ENCODE data around the gene BRAT1.
"Not testable (repeated sequence)": the region's sequence is repeated elsewhere in the genome, so short reads cannot be mapped to it uniquely, and the experiment has no call there.

Gene BRAT1

DNA sequence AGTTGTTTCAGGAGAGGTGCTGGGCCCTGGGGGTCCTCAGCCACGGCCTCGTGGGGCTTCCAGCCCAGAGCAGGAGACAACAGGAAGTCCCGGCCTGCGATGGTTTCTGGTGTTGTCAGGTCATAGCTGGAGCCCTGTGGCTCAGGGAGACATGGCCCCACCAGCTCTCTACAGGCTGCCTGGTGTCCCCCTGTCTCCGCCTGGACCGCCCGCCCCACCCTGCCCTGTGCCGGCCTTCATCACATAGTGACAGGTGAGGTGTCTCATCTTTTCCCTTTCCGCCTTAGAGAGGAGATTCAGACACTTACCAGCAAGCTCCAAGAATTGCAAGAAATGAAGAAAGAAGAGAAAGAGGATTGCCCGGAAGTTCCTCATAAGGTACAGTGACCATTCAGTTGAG is 39.3 kb upstream of the BRAT1 start:
- Histone ChIP-seq H3K27me3 (ENCODE audit: control insufficient read depth, insufficient read depth, low read length) (no peaks in the 10 kb centered on the region), H3K4me1 (ENCODE audit: control insufficient read depth, insufficient read depth, low read length) (no peaks in the 10 kb centered on the region), H3K9me3 (ENCODE audit: control insufficient read depth, low read length) (no peaks in the 10 kb centered on the region), H3K36me3 (ENCODE audit: control insufficient read depth, insufficient read depth, low read length) (peaks cover 16% of the 10 kb centered on the region), H3K9ac (ENCODE audit: low read length) (no peak overlapping the region), H3K4me3 (ENCODE audit: low read length) (no peak overlapping the region)

DNA sequence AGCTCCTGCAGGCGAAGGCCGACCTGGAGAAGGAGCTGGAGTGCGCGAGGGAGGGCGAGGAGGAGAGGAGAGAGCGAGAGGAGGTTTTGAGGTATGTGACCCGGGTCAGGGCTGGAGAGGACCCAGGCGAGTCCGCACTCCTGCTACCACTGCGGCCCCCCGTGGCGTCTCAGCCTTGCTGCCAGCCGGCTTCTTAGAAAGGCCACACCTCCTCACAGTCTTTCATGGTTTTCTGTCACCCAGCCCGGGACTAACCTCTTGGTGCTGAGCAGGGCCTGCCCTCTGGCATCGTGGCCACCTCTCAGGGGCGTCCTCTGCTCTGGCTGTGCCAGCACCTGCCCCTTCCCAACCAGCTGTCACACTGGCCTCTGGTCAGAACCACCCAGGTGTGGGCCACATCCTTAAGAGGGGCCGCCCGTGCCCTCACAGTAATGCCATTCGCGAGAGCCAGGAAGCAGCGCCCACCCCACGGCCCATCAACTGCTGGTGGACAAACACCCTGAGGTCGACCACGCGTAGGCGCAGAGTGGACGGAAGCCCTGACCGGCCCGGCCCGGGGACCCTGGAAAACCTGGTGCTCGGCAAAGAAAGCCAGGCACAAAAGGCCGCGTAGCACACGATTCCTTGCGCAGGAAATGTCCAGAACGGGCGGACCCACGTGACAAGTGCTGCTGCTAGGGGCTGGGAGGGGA is 37.9 kb upstream of the BRAT1 start:
- Histone ChIP-seq H3K9me3 (ENCODE audit: control insufficient read depth, low read length) (no peaks in the 10 kb centered on the region), H3K4me1 (ENCODE audit: control insufficient read depth, insufficient read depth, low read length) (no peaks in the 10 kb centered on the region), H3K36me3 (ENCODE audit: control insufficient read depth, insufficient read depth, low read length) (peaks cover 14% of the 10 kb centered on the region), H3K4me3 (ENCODE audit: low read length) (no peak overlapping the region), H3K27me3 (ENCODE audit: control insufficient read depth, insufficient read depth, low read length) (no peaks in the 10 kb centered on the region), H3K9ac (ENCODE audit: low read length) (no peak overlapping the region)

DNA sequence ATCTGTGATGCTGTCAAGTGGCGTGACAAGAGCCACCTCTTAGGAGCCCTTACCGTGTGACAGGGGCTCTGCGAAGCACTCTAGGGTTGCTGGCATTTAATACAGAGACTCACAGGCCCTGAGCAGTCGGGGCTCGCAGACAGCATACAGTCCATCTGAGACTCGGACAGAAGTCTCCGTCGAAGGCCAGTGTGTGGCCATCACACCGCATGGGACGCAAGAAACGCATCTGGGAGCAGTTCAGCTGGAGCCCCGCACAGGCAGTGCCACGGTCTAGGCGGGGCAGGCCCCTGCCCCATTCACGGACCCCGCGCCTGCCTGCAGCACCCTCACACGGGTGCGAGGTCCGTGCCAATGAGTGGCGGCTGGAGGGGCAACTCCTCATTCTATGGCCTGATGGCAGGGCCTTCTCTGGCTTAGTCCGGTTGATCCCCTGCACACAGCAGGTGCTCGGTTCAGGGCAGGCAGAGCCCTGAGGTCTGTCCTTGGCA is 37.1 kb upstream of the BRAT1 start:
- no peaks in the 10 kb centered on the region for H3K4me1 ChIP-seq (ENCODE audit: control insufficient read depth, insufficient read depth, low read length)
- no peaks in the 10 kb centered on the region for H3K27me3 ChIP-seq (ENCODE audit: control insufficient read depth, insufficient read depth, low read length)
- H3K9ac ChIP-seq (ENCODE audit: low read length), result no peak overlapping the region
- H3K9me3 ChIP-seq (ENCODE audit: control insufficient read depth, low read length), result no peaks in the 10 kb centered on the region
- no peak overlapping the region for H3K4me3 ChIP-seq (ENCODE audit: low read length)
- H3K36me3 ChIP-seq (ENCODE audit: control insufficient read depth, insufficient read depth, low read length), result peaks cover 14% of the 10 kb centered on the region

DNA sequence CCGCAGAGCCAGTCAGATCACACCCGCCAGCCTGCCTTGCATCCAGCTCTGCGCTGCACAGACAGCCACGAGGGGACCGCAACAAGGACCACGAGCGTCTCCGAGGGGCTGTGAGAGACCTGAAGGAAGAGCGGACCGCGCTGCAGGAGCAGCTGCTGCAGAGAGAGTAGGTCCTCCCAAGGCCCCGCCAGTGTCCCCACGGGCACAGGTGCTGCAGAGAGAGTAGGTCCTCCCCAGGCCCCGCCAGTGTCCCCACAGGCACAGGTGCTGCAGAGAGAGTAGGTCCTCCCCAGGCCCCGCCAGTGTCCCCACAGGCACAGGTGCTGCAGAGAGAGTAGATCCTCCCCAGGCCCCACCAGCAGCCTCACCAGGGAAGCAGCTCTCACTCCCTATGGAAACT is 34.6 kb upstream of the BRAT1 start:
- not testable (repeated sequence) for H3K36me3 ChIP-seq (ENCODE audit: control insufficient read depth, insufficient read depth, low read length); H3K4me1 ChIP-seq (ENCODE audit: control insufficient read depth, insufficient read depth, low read length); H3K4me3 ChIP-seq (ENCODE audit: low read length); H3K9me3 ChIP-seq (ENCODE audit: control insufficient read depth, low read length); H3K9ac ChIP-seq (ENCODE audit: low read length); H3K27me3 ChIP-seq (ENCODE audit: control insufficient read depth, insufficient read depth, low read length)

DNA sequence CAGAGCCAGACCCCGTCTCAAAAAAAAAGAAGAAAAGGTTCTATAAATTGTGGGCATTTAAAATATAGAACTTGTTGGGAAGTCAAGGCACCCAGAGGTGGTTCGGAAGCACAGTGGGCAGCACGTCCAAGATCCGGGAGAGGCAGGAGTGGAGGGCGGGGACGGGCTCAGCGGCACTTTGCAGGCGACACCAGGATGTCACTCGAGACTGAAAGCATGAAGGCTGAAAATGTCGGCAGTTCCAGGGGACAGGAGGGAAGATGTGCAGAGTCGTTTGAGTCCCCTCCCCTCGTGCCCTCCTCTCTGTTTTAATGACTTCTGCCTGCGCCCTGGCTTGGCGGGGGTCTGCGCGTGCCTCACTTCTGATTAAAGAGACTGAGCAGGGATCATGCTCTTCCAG is 34.0 kb upstream of the BRAT1 start:
- Histone ChIP-seq H3K4me1 (ENCODE audit: control insufficient read depth, insufficient read depth, low read length) (no peaks in the 10 kb centered on the region), H3K36me3 (ENCODE audit: control insufficient read depth, insufficient read depth, low read length) (peaks cover 5% of the 10 kb centered on the region), H3K4me3 (ENCODE audit: low read length) (no peak overlapping the region), H3K9me3 (ENCODE audit: control insufficient read depth, low read length) (no peaks in the 10 kb centered on the region), H3K9ac (ENCODE audit: low read length) (no peak overlapping the region), H3K27me3 (ENCODE audit: control insufficient read depth, insufficient read depth, low read length) (no peaks in the 10 kb centered on the region)

DNA sequence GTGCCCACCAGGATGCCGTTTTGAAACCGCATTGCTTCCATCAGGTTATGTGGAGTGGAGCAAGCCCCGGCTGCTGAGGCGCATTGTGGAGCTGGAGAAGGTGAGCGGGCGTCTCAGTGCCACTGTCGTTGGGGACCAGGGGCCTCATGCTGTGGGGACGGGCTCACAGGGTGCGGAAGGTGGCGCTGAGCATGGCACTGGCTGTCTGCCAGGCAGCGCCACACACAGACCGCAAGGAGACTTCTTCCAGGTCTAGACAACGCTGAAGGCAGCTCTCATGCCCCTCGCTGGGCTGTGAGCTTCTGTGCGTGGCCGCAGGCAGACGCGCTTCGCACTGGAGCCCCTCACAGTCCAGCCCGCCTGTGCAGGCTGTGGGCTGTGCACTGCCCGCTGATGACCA is 32.5 kb upstream of the BRAT1 start:
- Histone ChIP-seq H3K9me3 (ENCODE audit: control insufficient read depth, low read length) (no peaks in the 10 kb centered on the region), H3K4me1 (ENCODE audit: control insufficient read depth, insufficient read depth, low read length) (no peaks in the 10 kb centered on the region), H3K36me3 (ENCODE audit: control insufficient read depth, insufficient read depth, low read length) (peaks cover 9% of the 10 kb centered on the region), H3K9ac (ENCODE audit: low read length) (no peak overlapping the region), H3K27me3 (ENCODE audit: control insufficient read depth, insufficient read depth, low read length) (no peaks in the 10 kb centered on the region), H3K4me3 (ENCODE audit: low read length) (no peak overlapping the region)

DNA sequence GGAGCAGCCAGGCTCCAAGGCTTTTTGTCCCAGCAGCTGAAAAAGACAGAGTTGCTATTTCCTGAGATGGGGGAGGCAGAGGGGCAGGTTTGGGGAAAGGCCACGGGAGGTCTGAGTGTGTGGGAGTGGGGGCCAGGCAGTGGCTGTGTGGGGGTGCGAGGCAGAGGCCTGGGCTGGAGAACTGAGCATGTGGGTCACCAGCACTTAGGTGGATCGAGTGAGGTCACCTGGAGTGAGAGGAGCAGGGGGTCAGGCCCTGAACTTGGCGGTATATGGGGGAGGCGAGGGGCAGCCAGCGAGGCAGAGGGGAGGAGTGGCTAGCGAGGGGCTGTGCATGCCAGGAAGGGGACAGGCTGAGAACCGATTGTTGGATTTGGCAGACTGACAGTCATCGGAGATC is 31.8 kb upstream of the BRAT1 start:
- H3K36me3 ChIP-seq (ENCODE audit: control insufficient read depth, insufficient read depth, low read length), result peaks cover 10% of the 10 kb centered on the region
- H3K27me3 ChIP-seq (ENCODE audit: control insufficient read depth, insufficient read depth, low read length), result no peaks in the 10 kb centered on the region
- no peak overlapping the region for H3K9ac ChIP-seq (ENCODE audit: low read length)
- no peak overlapping the region for H3K4me3 ChIP-seq (ENCODE audit: low read length)
- no peaks in the 10 kb centered on the region for H3K9me3 ChIP-seq (ENCODE audit: control insufficient read depth, low read length)
- no peaks in the 10 kb centered on the region for H3K4me1 ChIP-seq (ENCODE audit: control insufficient read depth, insufficient read depth, low read length)

DNA sequence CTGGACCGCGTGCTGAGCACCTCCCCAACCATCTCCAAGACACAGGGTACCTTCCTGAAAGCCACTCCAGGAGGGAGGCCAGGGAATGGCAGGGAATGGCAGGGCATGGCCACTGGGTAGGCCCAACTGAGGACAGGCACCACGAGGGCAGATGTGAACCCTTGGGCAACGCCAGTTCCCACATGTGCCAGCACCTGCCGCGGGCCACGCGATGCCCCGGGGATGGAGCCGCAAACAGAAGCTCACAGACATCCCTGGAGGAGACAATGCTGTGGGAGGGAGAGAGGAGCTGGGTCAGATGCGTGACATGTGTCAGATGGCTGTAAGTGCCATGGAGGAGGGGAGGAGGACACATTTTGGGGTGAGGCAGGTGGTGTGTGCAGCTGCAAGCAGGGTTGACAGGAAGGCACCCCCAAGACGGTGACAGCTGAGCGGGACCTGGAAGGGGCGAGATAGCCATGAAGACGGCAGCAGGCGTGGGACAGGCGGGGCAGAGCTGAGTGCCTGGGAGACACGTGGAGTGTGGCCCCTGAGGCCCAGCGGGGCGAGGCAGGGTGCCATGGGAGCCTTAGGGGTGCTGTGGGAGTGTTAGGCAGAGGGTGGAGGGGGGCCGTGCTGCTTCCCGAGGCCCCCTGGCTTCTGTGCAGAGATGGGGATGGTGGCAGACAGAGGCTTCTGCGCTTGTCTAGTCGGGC is 31.1 kb upstream of the BRAT1 start:
- H3K9ac ChIP-seq (ENCODE audit: low read length), result no peak overlapping the region
- no peaks in the 10 kb centered on the region for H3K27me3 ChIP-seq (ENCODE audit: control insufficient read depth, insufficient read depth, low read length)
- no peaks in the 10 kb centered on the region for H3K9me3 ChIP-seq (ENCODE audit: control insufficient read depth, low read length)
- no peak overlapping the region for H3K4me3 ChIP-seq (ENCODE audit: low read length)
- no peaks in the 10 kb centered on the region for H3K4me1 ChIP-seq (ENCODE audit: control insufficient read depth, insufficient read depth, low read length)
- peaks cover 10% of the 10 kb centered on the region for H3K36me3 ChIP-seq (ENCODE audit: control insufficient read depth, insufficient read depth, low read length)

DNA sequence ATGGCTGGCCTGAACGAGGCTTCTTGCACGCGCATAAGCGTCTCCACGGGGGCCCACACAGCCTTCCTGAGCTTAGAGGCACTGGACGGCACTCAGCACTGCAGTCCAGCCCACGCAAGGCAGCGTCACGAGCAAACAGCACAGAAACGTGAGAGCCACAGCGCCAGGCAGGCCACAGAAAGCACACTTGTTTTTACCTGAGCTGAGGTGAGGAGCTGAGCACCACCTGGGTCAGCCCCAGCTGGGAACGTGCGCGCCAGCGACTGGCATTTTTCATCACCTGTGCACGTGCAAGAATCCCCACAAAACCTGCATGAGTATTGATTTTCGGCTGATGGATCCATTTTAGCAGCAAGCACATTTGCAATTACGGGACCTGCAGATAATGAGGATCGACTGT is 30.1 kb upstream of the BRAT1 start:
- Histone ChIP-seq H3K36me3 (ENCODE audit: control insufficient read depth, insufficient read depth, low read length) (peaks cover 10% of the 10 kb centered on the region), H3K4me1 (ENCODE audit: control insufficient read depth, insufficient read depth, low read length) (no peaks in the 10 kb centered on the region), H3K9ac (ENCODE audit: low read length) (no peak overlapping the region), H3K4me3 (ENCODE audit: low read length) (no peak overlapping the region), H3K27me3 (ENCODE audit: control insufficient read depth, insufficient read depth, low read length) (no peaks in the 10 kb centered on the region), H3K9me3 (ENCODE audit: control insufficient read depth, low read length) (no peaks in the 10 kb centered on the region)

DNA sequence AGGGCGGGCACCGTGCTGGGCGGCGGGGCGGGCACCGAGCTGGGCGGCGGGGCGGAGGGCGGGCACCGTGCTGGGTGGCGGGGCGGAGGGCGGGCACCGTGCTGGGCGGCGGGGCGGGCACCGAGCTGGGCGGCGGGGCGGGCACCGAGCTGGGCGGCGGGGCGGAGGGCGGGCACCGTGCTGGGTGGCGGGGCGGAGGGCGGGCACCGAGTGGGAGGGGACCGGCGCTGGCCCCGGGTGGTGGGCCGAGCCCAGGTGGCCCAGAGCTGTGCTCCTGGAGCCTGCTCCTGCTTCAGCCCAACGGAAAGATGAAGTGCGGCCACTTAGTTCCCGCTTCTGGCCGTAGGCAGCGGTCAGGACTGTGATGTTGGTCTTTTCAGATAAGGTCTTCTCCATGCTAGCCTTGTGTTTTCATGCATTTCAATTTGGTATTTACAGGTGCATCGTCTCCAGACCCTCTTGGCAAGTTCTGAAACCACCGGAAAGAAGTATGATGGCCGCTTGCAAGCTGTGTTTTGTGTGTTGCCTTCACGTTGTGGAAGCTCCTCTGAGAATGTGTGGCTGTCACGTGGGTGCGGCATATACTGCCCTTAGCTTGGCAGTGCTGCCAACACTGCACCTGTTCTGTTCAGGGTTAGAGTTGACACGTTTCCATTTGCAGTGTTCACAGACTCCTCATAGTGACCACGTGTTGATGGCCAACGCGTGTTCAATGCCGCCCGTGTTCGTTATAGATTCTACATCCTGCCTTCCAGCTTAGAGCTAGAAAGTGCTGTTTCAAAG is 28.7 kb upstream of the BRAT1 start:
- H3K27me3 ChIP-seq (ENCODE audit: control insufficient read depth, insufficient read depth, low read length), result no peaks in the 10 kb centered on the region
- peaks cover 6% of the 10 kb centered on the region for H3K36me3 ChIP-seq (ENCODE audit: control insufficient read depth, insufficient read depth, low read length)
- H3K9ac ChIP-seq (ENCODE audit: low read length), result no peak overlapping the region
- H3K4me1 ChIP-seq (ENCODE audit: control insufficient read depth, insufficient read depth, low read length), result no peaks in the 10 kb centered on the region
- H3K4me3 ChIP-seq (ENCODE audit: low read length), result no peak overlapping the region
- no peaks in the 10 kb centered on the region for H3K9me3 ChIP-seq (ENCODE audit: control insufficient read depth, low read length)

DNA sequence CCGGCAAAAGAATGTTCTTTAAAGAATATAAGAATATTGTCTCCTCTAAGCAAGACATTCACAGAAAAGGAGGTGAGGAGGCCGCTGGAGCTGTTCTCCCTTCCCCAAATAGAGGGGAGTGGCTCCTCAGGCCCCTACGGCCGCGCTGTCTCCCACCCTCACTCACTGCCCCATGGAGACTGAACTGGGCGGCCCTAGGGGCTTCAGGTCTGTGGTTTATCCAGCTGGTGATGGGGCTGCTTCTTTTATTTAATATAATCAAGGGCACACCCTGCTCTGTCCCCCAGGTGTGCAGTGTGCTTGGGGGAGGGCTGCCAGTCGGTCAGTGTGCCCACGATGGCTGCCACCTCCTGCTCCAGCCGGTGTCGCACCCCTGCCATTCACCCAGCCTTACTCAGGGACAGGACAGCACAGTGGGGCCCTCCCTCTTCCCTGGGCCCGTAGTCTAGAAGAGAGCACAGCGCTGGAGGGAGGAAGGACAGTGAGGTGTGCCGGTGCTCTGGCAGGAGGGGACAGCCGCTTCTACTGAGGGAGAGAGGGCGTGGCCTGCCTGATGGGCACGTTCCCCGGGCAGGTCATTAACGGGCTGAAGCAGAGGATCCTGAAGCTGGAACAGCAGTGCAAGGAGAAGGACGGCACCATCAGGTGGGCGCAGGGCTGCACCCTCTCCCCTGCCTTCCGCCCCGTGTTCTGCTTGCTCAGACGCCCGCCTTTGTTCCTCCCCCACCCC is 26.8 kb upstream of the BRAT1 start:
- Histone ChIP-seq H3K9ac (ENCODE audit: low read length) (no peak overlapping the region), H3K27me3 (ENCODE audit: control insufficient read depth, insufficient read depth, low read length) (no peaks in the 10 kb centered on the region), H3K4me3 (ENCODE audit: low read length) (no peak overlapping the region), H3K36me3 (ENCODE audit: control insufficient read depth, insufficient read depth, low read length) (peaks cover 6% of the 10 kb centered on the region), H3K9me3 (ENCODE audit: control insufficient read depth, low read length) (no peaks in the 10 kb centered on the region), H3K4me1 (ENCODE audit: control insufficient read depth, insufficient read depth, low read length) (no peaks in the 10 kb centered on the region)

DNA sequence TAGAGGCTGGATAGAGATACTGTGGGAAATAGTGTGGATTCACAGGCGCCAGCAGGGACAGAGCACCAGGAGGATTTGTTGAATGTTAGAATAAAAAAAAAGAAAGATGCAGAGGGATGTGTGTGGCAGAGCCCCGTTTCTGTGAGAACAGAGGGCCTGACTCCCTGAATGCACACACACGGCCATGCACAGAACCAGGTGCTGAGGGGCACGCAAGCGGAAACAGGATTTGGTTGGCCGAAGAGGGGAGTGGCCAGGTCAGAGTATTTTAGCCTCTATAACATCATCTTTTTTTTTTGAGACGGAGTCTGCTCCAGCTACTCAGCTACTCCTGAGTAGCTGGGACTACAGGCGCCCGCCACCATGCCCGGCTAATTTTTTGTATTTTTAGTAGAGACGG is 25.3 kb upstream of the BRAT1 start:
- Histone ChIP-seq H3K4me3 (ENCODE audit: low read length) (no peak overlapping the region), H3K4me1 (ENCODE audit: control insufficient read depth, insufficient read depth, low read length) (no peaks in the 10 kb centered on the region), H3K9me3 (ENCODE audit: control insufficient read depth, low read length) (no peaks in the 10 kb centered on the region), H3K9ac (ENCODE audit: low read length) (no peak overlapping the region), H3K36me3 (ENCODE audit: control insufficient read depth, insufficient read depth, low read length) (peaks cover 6% of the 10 kb centered on the region), H3K27me3 (ENCODE audit: control insufficient read depth, insufficient read depth, low read length) (no peaks in the 10 kb centered on the region)

Measured in mucosa of stomach (tissue), 1 donor.